HG03103 (cell line): ENCODE measurements around the gene EPB41.
"Not testable (repeated sequence)": the region's sequence is repeated elsewhere in the genome, so short reads cannot be mapped to it uniquely, and the experiment has no call there.

ENCODE experiments used
- ATAC-seq: cut with Tn5 transposase; IDR thresholded peaks from one replicate; pipeline ENCODE4 v1.9.1; 2021; ENCODE audit warnings: low read depth; ENCODE audit not compliant: unreplicated experiment

The EPB41 gene

DNA sequence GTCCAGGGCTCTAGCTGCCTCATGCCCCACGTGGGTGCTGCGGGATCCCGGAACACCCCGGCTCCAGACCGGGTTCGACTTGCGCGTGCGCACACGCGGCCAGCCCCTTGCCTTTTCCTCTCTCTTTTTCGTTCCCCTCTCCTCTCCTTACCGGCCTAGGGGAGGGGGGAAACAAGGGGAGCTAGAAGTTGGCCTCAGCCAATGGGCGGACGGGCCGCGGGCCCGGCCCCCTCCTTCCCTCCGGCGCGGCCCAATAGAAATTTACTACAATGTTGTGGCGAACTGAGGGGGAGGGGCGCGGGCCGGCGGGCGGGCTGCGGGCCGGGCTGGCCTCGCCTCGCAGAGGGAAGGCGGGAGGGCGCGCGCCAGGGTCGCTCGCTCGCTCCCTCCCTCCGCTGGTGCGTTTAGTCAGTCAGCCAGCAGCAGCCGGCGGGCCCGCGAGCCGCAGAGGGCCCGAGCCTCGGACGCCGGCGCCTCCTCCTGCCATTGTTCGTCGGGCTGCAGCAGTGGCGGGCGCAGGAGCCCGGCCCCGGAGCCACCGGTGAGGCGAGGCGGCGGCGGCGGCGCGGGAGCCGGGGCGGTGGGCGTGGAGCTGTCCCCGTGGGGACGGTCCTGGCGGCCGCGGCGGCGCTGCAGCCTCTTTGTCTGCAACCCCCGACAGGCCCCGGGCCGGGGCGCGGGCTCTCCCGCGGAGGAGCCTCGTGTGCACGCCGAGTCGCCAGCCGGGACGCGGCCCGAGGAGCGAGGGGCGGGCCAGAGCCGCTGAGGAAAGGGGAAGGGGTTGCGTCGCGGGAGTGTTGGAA, at the start of gene EPB41:
TSS of gene EPB41 (plus strand) at position 342 of the 803 bp plus-strand sequence. CDS start 72,869 bp downstream, outside the sequence.
- ATAC-seq: peak; percentile 78

DNA sequence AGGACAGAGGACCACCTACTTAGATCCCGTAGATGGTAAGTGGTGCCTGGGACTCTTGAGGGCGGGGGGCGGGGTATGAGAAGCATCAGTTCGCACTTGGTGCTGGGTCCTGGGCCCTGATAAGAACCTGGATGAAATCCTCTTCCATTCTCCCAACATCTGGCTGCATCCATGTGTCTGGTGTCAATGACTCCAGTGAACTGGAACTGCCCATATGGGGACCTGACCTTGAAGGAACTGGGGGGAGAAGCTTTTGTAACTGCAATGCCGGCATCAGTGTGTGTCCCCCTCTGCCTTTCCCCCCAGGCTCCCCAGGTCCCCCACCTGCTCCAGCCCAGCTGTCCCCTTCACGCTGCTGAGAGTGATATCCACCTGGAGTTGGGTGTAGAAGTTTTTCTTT, 49.7 kb upstream of the EPB41 start:
- no peak for ATAC-seq

DNA sequence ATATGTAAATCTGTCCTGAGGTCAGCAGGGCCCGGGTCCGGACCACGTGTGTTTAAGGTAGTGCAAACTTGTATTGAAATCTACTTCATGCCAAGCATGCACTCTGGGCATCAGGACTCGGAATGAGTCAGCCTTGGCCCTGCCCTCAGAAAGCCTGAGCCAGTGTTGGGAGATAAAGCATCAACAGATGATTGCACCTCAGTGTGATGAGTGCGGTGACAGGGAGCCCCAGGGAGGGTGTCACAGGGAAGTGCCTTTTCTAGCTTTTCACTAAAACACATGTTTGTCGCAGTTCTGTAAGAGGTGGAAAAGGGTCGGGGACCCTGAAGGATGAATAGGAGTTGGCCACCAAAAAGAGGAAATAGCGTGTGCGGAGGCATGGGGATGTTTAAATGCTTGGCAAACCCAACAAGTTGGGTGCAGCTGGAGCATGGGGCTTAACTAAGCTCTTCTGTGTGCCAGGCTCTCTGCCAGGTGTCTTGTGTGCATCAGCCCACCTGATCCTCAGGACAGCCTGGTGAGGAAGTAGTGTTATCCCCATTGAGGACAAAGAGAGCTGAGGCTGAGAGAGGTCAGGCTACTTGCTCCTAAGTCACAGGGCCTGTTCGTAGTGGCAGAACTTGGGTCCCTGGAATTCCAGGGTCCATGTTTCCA, 48.2 kb upstream of the EPB41 start:
- ATAC-seq: no peak

DNA sequence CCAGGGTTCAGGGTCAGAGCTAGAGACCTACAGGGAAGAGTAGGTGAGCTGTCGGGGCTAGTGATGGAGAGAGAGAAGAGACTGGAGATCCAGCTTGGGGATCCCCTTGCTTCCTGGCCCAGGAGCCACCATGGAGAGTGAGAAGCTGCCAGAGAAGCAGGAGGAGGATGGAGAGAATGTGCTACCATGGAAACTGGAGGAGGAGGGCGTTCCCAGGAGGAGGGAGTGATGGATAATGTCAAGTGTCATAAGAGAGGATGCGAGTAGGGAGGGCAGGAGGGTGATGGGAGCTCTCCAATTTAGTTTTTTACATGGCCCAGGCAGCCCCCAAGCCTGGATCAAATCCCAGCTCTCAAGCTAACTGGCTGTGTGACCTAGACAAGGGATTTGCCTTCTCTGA, 46.5 kb upstream of the EPB41 start:
- ATAC-seq: no peak

DNA sequence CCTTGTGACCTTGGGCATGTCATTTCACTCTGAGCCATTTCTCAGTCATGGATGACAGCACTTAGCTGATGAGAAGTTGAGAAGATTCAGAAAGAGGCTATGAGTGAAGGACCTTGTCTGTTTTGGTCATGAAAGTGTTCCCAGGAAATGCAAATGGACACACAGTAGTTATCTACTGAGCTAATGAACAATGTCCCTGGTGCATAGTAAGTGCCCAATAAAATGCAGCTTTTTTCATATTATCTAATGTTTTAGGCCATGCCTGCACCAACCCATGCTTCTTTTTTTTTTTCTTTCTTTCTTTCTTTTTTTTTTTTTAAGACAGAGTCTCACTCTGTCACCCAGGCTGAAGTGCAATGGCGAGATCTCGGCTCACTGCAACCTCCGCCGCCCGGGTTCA, 44.4 kb upstream of the EPB41 start:
- no peak for ATAC-seq

DNA sequence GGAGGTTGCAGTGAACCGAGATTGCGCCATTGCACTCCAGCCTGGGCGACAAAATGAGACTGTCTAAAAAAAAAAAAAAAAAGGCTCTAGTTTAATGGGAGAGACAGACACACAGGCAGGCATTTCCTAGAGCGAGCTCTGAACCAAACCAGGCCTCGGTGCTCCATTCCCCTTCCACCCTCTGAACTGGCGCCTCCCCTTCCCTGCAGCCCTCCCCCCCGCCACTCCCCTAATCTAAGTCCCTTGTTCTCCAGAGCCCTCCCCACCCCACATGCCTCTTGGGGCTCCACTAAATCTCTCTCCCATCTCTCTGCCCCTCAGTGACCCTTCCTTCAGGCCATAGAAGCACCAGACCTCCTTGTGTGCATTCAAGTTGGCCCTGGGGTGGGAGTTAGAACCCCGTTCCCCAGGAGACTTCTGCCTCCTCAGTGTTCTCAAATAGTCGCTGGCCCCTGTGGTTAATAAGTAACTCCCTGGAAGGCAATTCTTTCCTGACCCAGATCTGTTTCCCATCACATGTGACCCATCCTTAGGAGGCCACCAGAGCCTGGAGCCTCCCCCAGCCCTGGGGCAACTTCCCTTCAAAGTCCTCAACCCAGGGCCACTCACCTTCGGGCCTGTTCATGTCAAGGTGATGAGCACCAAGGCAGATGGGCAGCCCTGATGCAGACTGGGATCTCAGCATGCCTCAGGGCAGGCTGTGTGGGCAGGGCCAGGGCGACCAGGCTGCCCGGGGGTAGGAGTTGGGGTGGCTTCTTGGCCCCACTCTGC, 42.6 kb upstream of the EPB41 start:
- ATAC-seq: no peak

DNA sequence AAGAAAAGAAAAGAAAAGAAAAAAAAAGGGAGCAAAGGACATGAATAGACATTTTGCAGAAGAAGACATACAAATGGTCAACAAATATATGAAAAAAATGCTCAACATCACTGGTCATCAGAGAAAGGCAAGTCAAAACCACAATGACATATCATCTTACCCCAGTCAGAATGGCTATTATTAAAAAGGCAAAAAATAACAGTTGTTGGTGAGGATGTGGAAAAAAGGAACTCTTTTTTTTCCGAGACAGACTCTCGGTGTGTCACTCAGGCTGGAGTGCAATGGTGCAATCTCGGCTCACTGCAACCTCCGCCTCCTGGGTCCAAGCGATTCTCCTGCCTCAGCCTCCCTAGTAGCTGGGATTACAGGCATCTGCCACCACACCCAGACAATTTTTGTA, 39.2 kb upstream of the EPB41 start:
- not testable (repeated sequence) for ATAC-seq

DNA sequence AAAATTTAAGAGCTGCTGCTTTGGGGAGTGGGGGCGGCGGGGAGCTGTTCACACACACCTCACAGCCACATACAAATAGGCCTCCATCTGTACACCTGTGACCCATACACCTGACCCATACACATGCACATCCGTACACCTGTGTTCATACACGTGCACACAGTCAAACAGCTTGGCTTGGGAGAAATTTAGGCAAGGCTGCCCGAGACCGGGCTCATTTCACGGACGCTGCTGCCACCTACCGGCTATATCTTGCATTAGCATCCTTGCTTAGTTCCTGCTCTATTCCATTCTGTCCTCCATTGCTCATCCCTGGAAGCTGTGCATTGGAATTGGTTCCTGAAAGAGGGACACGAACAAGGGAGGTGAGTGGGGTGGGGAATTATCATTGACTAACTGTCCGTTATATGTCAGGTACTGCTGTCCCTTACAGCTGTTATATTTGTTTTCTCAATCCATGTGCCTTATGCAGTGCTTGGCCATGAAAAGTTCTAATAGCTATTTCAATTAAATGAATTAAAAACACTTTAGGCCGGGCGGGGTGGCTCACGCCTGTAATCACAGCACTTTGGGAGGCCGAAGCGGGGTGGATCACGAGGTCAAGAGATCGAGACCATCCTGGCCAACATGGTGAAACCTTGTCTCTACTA, 37.1 kb upstream of the EPB41 start:
- no peak for ATAC-seq

DNA sequence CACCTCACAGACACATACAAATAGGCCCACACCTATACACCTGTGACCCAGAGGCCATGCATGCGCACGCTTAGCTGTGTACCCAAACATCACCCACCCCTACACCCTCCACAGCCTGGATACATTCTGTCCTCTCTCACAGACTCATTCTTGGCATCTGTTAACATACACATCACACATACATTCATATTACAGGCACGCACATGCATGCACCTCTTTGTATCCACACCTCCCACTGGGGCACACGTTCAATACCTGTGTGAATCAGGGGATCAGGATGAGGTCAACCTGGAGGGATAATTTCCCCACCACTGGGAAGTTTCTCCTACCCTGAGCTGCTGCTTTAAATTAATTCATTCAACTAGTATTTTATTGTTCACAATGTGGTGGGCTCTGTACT, 35.6 kb upstream of the EPB41 start:
- no peak for ATAC-seq

DNA sequence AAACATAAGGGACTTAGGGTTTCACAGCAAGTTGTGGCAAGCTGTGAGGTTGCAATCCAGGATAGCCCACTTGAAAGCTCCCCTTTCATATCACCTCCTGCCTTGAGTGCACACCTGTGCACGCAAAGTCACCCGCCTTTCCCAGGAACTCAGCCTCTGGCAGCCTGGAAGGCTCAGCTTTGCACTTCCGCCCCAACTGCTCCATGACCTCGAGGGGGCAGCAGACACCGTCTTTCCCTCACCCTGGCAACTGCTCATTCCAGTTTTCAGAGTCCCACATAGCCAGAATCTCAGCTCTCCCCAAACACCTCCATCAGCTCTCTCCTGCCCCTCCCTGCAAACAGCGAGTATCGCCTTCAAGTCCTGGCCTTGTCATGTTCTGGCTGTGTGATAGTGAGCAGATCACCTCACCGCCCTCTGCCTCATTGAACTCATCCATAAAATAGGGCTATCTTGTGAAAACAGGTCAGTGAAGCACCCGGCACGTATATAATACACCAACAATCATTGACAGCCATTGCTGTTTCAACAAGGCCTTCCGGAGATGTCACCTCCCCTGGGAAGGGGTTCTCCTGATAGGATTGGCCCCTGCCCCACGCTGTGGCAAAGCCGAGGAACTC, 32.2 kb upstream of the EPB41 start:
- ATAC-seq: no peak

DNA sequence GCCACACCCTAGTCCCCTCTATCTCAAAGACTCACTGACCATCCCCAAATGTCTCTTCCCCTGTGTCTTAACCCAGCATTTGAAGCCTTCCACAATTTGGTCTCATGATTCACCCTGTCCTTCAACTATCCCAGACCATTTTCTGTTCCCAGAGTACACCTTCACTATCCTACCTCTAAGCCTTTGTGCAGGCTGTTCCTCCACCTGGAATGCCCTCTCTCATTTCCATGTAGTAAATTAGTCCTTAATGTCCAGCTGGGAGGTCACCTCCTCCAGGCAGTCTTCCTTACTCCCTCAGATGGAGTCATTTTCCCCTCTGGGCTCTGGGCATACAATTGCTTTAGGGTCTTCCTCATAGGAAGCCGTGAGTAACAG, 31.1 kb upstream of the EPB41 start:
- no peak for ATAC-seq

DNA sequence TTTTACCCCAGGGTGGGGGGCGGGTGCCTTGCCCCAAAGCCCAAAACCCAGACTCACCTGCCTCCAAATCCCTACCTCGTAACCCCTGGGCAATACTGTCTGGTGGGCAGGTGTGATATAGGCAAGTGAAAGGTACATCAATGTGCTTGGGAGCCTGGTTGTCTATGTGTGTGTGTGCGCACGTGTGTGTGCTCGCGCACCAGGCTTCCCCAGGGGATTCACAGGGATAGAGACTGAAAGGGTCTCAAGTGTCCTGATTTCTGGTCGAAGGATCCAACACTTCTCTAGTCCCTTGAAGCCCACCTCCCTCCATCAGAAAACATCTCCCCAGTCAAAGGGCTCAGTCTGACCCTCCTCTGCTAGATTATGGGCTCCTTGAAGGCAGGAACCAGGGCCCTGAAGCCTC, 28.9 kb upstream of the EPB41 start:
- ATAC-seq: no peak

DNA sequence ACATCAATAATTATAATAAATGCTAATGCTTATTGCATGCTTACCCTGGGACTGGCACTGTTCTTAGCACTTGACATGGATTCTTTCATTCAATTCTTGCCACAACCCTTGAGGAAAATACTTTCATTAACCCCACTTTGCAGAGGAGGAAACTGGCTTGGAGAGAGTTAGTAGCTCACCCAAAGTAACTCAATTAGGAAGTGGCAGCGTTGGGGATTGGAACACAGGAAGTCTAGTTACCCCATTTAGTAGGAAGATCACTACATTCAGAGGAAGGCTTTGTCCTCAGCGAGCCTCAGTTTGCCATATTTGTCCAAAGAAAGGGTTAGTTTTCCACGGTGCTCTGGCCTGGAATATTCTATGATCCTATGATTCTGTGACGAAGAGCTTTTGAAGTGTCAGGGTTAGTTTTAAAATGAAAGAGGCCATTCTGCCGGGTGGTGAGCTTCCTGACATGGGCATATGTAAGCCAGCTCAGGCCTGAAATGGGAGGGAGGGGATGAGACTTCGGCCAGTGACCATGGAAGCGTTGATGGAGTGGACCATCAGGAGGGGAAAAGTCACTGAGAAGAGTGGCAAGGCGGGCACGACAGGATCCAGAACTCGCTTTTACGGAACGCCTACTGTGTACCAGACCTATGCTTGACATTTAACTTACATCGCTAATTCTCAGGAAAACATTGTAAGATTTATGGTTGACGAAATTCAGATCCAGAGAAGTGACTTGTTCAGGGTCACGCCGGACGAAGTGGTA, 28.2 kb upstream of the EPB41 start:
- no peak for ATAC-seq

DNA sequence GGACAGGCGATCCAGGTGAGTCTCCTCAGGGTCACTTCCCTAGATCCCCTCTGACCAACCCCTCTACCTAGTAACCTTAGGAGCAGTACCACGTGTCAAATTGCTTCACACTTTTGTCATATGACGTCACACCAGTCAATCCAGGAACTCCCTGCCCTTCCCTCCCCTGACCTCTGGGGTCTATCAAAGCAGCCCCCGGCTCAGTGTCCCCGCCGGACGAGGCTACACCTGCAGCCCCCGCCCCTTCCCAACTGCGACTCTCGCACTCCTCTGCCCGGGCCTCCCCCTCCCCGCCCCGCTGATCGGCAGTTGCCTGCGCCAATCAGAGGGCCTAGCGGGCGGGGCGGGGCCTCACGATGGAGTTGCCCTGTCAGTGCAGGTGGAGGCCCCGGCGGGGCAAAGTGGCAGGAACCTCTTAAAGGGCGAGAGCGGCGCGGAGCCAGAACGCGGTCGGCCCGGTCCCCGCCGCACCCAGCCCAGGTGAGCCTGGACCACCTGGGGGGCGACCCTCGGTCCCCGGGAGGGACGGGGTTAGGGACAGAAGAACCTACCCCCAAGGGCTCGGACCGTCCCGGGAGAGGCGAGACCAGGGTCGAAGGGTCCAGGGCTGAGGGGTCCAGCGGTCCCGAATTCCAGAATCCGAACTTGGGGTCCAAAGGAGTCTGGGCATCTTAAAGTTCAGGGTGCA, 27.5 kb upstream of the EPB41 start:
- peak; percentile 72 for ATAC-seq

DNA sequence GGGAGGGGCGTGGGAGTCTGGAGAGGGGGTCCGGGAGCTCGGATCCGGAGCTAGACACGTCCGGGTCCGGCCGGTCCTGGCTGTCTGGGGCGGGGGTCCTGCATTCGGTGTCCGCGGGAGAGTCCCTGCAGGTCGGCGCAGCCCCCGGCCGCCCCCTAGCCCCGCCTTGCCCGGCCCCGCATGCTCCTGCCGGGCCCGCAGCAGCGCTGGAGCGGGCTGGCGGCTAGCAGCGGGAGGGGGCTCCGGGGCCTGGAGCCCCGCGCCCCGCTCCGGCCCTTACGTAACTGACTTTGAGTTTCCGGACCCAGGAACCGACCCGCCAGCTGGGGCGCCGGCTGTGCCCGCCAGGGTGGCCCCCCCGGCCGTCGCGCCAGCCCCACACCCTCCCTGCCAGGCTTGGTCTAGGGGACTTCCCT, 26.9 kb upstream of the EPB41 start:
- no peak for ATAC-seq

DNA sequence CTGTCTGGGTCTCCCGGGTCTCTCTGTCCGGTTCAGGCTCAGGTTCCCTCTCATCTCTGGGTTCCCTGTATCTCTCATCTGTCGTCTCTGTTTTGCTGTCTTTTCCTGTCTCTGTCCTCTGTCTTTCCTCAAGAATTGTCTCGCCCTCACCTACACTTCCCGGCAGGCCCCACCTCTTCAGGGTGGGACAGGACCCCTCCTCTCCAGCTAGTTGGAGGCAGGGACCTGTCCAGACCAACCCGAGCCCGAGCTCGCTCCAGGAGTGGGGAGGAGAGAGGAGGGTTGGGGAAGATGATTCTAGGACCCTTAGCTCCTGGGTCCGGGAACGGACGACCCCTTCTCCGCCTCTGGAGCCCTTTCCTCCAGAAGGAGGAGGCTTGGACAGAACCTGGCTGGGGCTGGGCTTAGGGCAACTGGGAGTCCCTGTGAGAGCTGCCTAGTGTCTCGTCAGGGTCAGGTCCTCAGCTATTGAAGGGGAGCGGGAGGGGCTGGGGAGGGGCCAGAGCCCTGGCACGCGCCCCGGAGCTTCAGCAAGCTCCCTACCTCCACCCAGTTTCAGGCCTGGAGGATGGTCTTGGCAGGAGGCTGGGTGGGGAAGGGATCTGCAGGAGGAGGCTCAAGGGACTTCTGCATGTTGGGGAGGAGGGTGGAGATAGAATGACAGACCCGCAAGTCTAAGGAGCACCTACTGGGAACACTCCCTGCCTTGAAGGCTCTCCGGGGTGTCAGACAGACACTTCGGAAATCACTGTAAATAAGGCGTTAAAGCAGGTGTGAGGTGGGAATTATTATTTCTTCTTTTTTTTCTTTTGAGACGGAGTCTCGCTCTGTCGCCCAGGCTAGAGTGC, 26.3 kb upstream of the EPB41 start:
- ATAC-seq: no peak

DNA sequence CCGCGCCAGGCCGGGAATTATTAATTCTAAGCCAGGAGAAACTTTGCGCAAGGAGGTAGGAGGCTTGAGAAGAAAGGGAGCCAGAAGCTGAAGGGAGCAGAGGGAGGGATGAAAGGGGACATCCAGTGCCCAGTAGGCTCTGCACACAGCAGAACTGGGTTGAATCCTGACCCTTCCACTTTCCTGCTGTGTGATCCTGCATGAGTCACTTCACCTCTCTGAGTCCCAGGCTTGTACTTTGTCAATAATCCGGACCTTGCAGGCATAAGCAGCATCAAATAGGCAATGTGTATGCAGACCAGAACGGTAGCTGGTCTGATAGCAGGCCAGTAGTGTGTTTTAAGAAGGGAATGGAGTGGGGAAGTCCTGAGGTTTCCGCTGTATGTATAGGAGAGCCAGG, 25.5 kb upstream of the EPB41 start:
- no peak for ATAC-seq

DNA sequence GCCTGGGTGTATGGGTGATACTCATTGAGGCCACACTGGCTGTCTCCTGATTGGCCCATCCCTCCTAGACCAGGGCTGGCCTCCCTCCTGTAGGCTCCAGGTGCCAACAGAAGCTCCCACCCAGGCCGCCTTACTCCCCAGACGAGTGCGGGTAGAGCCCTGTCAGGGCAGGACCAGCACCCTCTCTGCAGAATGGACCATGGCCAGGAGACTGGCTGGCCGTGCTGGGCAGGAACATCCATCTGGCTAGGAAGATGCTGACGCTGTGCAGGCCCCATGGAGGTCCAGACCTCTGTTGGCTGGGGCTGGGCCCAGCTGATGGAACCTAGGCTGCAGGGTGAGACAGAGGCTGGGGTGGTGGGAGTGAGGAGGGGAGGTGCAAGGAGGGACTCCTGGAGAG, 25.0 kb upstream of the EPB41 start:
- no peak for ATAC-seq
